ENCODE data around the gene SLC51A.
A peak's percentile ranks its signal among the peaks of the same experiment; 100 is the strongest.
"Not testable (repeated sequence)": the region's sequence is repeated elsewhere in the genome, so short reads cannot be mapped to it uniquely, and the experiment has no call there.

The SLC51A gene

GRCh38 chr3:196193736-196194541, 22.4 kb upstream of the SLC51A start:
- no peak for DNase-seq

GRCh38 chr3:196194542-196194915, 21.8 kb upstream of the SLC51A start:
- DNase-seq = no peak

- no peak for DNase-seq
Observed at GRCh38 chr3:196195664-196196265, 20.6 kb upstream of the SLC51A start.

GRCh38 chr3:196197524-196197923, 18.8 kb upstream of the SLC51A start:
- DNase-seq = no peak

GRCh38 chr3:196198081-196198675, 18.2 kb upstream of the SLC51A start:
- no peak for DNase-seq

- DNase-seq = no peak
Observed at GRCh38 chr3:196198771-196199753, 17.3 kb upstream of the SLC51A start.

GRCh38 chr3:196202516-196202970, 13.8 kb upstream of the SLC51A start:
- DNase-seq = no peak

GRCh38 chr3:196203846-196204245, 12.5 kb upstream of the SLC51A start:
- no peak for DNase-seq

GRCh38 chr3:196205442-196206205, 10.7 kb upstream of the SLC51A start:
- DNase-seq = not testable (repeated sequence)

GRCh38 chr3:196207159-196207832, 9.0 kb upstream of the SLC51A start:
- DNase-seq = peak; percentile 24

GRCh38 chr3:196207833-196208607, 8.3 kb upstream of the SLC51A start:
- peak; percentile 29 for DNase-seq

GRCh38 chr3:196208942-196209695, 7.2 kb upstream of the SLC51A start:
- DNase-seq = no peak

GRCh38 chr3:196209944-196210672, 6.2 kb upstream of the SLC51A start:
- not testable (repeated sequence) for DNase-seq

GRCh38 chr3:196210673-196211556, 5.4 kb upstream of the SLC51A start, which contains the start of gene ZDHHC19:
TSS of gene ZDHHC19 (minus strand) at chr3:196211400. CDS start at chr3:196211315, 85 bp downstream.
- DNase-seq = no peak

GRCh38 chr3:196214783-196215441, 1.4 kb upstream of the SLC51A start:
- no peak for DNase-seq

GRCh38 chr3:196215493-196216020, 777 bp upstream of the SLC51A start:
- DNase-seq = no peak

GRCh38 chr3:196216681-196217211, 412 bp downstream of the SLC51A start:
- no peak for DNase-seq
